DLD1 (cell line): ENCODE measurements around the gene SEMA5A.

Experiments
- in situ Hi-C: cut with HindIII; loops from 2 replicates; pipeline ENCODE4 v1.10.0; 2017; ENCODE audit warnings: low sequenced_read_pairs

Gene SEMA5A

GRCh38 chr5:9090381-9091026 lies 455.4 kb downstream of the SEMA5A start:
- in situ Hi-C loops, result no loop called here

- in situ Hi-C loops, result no loop called here
These were observed 456.0 kb downstream of the SEMA5A start for GRCh38 chr5:9089893-9090292.

- in situ Hi-C loops, result no loop called here
These were observed 462.9 kb downstream of the SEMA5A start for GRCh38 chr5:9082996-9083395.

GRCh38 chr5:9072701-9073100 lies 473.2 kb downstream of the SEMA5A start:
- in situ Hi-C loops, result no loop called here

- in situ Hi-C loops, result no loop called here
These were observed 474.4 kb downstream of the SEMA5A start for GRCh38 chr5:9071524-9071923.

GRCh38 chr5:9071074-9071473 lies 474.8 kb downstream of the SEMA5A start:
- in situ Hi-C loops, result no loop called here

GRCh38 chr5:9069650-9070049 lies 476.2 kb downstream of the SEMA5A start:
- in situ Hi-C loops, result no loop called here

- in situ Hi-C loops, result no loop called here
These were observed 478.7 kb downstream of the SEMA5A start for GRCh38 chr5:9067154-9067553.

- in situ Hi-C loops, result no loop called here
These were observed 479.5 kb downstream of the SEMA5A start for GRCh38 chr5:9066349-9066748.

GRCh38 chr5:9063615-9064245 lies 482.1 kb downstream of the SEMA5A start:
- in situ Hi-C loops, result no loop called here

- in situ Hi-C loops, result no loop called here
These were observed 483.0 kb downstream of the SEMA5A start for GRCh38 chr5:9062873-9063272.

GRCh38 chr5:9059920-9060691 lies 485.8 kb downstream of the SEMA5A start:
- in situ Hi-C loops, result no loop called here

GRCh38 chr5:9058666-9059065 lies 487.2 kb downstream of the SEMA5A start:
- in situ Hi-C loops, result no loop called here

- in situ Hi-C loops, result no loop called here
These were observed 487.7 kb downstream of the SEMA5A start for GRCh38 chr5:9058161-9058560.

GRCh38 chr5:9057406-9058000 lies 488.4 kb downstream of the SEMA5A start:
- in situ Hi-C loops, result no loop called here

- in situ Hi-C loops, result no loop called here
These were observed 489.8 kb downstream of the SEMA5A start for GRCh38 chr5:9056046-9056445.

GRCh38 chr5:9054821-9055589 lies 490.9 kb downstream of the SEMA5A start:
- in situ Hi-C loops, result no loop called here

GRCh38 chr5:9054322-9054721 lies 491.6 kb downstream of the SEMA5A start:
- in situ Hi-C loops, result no loop called here

- in situ Hi-C loops, result no loop called here
These were observed 493.5 kb downstream of the SEMA5A start for GRCh38 chr5:9052421-9052820.

- in situ Hi-C loops, result no loop called here
These were observed 494.1 kb downstream of the SEMA5A start for GRCh38 chr5:9051779-9052178.

GRCh38 chr5:9047932-9048331 lies 497.9 kb downstream of the SEMA5A start:
- in situ Hi-C loops, result no loop called here
